HG03097 (cell line): Measurements from ENCODE around the gene TTLL3.
"Not testable (repeated sequence)": the region's sequence is repeated elsewhere in the genome, so short reads cannot be mapped to it uniquely, and the experiment has no call there.

ENCODE experiments used
- ATAC-seq: cut with Tn5 transposase; IDR thresholded peaks from one replicate; pipeline ENCODE4 v1.9.1; 2021; ENCODE audit not compliant: unreplicated experiment, low FRiP score

Gene TTLL3

DNA sequence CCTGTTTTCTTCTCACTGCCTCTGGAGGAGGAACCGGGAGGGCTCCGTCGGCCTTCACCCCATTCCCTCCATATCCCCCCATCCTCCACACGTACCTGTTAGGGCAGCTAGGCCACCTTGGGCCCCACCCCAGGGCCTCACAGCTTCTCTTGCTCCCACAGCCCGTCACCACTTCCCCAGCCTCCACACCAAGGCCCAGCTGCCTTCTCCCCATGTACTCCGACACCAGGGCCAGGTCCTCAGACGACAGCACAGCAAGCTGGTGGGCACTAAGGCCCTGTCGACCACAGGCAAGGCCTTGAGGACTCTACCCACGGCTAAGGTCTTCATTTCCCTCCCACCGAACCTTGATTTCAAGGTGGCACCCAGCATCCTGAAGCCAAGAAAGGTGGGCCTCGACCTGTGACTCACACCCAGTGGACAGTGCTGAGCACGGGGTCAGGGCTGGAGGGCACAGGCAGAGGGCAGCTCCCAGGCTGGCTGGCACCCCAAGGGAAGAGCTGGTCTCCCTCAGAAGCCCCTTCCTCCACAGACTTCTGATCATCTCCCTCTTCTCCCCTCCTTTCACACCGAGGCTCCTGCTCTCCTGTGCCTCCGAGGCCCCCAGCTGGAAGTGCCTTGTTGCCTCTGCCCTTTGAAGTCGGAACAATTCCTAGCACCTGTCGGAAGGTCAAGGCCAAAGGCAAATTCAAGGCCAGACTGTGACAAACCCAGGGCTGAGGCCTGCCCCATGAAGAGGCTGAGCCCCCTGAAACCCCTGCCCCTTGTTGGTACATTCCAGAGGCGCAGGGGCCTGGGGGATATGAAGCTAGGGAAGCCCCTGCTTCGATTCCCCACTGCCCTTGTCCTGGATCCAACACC lies 24.7 kb downstream of the TTLL3 start:
- no peak for ATAC-seq

DNA sequence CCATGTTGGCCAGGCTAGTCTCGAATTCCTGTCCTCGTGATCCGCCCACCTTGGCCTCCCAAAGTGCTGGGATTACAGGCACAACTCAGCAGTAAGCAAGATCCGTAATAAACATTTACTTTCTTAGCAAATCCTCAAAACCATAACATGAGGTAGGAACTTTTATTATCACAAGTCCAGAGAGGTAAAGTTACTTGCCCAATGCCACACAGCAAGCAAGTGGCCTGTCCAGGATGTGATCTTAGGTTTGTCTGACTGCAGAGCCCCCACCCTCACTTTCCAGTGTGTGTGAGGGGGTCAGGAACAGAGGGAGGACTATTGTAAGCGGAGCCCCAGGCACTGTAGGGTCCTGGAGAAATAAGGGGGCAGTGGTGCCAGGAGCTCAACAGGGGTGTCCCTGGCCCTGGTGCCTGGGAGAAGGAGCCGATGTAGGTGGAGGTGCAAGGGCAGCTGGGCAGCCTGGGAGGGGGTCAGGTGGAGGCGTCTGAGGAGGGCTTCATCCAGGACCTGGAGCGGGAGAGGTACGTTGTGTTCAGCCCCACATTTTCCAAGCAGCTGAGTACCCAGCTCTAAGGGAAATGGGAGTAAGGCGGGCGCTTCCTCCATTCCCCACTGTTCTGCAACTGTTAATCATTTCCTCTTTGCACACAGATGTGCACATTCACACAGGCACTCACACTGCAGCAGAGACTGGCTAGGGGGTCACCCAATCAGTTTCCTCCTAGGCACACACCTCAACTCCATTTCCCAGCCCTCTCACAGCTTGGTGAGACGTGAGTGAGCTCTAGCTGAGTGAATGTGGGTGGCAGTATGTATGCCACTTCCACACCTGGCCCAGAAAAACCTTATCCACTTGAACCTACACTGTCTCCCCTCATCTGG lies 27.9 kb downstream of the TTLL3 start:
- ATAC-seq, result no peak

DNA sequence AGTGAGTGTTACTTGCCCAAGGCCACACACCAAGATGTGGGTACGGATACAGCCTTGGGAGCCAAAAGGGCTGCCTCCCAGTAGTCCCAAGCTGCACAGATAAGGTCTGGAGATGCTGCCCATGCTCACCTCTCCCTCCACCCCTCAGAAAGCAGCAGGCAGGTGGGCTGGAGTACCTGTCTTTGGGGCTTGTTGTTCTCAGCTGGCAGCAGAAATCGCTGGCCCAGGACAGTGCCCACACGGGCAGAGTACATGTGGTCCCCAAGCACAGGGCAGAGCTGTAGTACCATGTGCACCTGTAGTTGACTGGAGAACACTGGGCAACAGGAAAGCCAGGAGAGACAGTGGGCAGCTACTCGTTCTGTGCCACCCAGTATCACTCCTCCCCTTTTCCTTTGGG lies 28.8 kb downstream of the TTLL3 start:
- ATAC-seq, result no peak

DNA sequence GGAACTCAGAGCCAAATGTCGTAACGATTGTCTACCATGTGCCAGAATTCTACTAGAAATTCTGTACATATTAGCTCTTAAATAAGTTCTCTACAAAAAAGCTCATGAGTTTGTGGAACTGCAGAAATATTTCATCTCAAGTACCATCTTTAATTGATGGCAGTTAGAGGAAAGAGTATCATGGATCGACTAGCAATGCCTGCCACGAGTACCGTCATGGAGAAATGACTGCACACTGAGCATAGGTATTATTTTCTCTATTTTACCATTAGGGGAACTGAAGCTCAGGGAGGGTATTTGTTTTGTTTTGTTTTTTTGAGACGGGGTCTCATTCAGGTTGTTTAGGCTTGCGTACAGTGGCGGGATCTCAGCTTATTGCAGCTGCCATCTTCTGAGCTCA lies 31.0 kb downstream of the TTLL3 start:
- ATAC-seq, result no peak

DNA sequence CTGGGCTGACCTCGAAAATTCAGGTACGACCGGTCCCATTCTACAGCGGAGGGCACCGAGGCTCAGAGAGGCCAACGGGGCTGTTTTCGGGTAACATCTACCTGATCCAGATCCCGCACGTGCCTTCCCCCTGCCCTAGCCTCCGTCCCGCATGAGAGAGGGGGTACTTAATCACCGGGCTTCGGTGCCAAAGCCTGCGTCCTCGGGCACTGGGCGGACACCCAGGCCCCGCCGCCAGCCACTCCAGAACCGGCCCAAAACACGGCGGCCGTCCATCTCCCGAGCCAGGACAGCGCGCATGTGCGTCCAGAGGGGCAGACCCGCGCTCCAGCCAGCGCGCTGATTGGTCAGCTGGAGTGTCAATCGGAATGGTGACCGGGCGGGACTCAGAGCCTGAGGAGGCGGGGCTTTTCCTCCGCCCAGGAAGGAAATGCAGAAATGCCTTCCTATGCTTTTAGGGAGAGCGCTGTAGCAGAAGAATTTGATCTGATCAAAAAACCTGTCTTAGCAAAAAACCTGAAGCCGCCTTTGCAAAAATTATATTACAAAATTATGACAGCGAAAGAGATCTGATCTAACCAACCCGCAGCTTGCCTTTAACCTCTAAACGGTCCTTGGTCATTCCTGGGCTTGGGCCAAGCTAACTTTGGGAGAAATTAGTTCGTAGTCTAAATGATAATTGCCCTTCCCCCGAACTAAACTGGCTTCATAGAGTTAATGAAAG lies 33.8 kb downstream of the TTLL3 start, which contains the start of gene RPUSD3:
Gene RPUSD3 (minus strand): TSS at position 294 of the 724 bp plus-strand sequence. CDS start 18 bp downstream, at position 276.
- ATAC-seq, result peak; percentile 95

DNA sequence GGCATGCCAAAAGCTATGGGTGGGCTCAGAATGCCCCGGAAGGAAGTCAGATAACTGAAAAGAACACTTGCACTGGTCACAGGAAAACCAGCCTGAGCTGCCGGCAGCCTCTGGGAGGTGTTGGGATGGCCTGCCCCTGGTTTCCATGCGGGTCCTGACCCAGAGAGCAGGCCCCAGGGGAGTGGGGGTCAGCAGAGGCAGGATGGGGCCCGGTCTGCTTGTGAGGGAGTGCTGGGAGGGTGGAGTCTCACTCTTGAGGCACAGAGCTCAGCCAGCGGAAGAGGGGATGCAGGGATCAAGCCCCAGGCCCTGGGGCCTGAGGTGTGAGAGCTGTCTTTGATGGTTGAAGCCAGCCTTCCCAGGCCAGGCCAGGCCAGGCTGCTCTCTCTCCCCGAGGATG lies 36.2 kb downstream of the TTLL3 start:
- no peak for ATAC-seq

DNA sequence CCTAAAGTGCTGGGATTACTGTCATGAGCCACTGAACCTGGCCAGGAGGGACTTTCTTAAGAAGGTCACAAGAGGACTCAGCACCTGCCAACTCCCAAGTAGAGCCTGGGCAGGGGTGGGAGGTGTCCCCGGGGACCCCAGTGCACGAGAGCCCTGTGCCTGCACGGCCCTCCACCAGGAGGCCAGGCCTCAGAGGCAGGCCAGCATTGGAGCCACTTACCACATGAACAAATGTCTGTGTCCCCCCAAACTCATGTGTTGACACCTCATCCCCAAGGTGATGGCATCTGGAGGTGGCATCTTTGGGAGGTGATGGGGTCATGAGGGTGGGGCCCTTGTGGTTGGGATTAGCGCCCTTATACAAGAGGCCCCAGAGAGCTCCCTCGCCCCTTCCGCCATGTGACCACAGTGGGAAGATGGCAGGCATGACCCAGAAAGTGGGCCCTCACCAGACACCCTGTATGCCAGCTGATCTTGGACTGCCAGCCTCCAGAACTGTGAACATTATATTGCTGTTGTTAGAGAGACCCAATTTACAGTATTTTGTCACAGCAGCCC lies 36.9 kb downstream of the TTLL3 start:
- no peak for ATAC-seq

DNA sequence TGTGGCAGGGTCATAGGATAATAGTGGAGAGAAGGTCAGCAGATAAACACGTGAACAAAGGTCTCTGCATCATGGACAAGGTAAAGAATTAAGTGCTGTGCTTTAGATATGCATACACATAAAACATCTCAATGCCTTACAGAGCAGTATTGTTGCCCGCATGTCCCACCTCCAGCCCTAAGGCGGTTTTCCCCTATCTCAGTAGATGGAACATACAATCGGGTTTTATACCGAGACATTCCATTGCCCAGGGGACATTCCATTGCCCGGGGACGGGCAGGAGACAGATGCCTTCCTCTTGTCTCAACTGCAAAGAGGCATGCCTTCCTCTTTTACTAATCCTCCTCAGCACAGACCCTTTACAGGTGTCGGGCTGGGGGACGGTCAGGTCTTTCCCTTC lies 37.8 kb downstream of the TTLL3 start:
- not testable (repeated sequence) for ATAC-seq

DNA sequence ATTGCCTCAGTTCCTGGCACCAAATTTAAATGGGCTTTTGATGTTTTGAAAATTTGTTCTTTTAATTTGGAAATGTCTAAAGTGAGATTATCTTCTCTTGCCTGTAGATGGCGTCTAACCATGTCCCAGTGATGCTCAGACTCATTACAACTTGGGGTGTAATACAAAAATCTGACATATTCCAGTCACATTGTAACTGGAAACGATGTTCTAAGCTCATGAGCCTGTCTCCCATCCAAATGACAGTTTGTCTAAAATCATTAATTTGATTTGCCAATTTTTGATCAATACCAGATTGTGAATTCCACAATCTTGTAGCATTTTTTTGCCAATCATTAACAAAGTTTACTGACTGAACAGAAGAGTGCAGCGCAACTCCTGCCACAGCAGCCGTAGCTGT lies 38.8 kb downstream of the TTLL3 start:
- ATAC-seq, result not testable (repeated sequence)

DNA sequence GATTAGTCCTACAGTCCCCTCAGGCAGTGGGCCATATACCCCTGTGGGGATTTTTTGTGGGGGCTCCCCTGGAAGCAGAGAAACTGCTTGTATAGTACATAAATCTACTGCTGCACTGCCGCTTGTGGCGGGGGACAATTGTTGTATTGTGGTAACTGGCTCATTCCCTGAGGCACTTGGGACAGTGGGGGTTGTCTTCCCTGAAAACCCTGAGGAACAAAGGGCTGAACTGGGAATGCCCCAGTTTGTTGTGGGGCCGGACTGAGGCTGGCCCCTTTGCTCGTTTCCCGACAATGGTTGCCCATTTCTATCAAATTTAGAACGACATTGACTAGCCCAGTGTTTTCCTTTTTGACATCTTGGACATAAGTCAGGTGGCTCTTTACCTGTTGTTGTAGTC lies 41.3 kb downstream of the TTLL3 start:
- ATAC-seq, result not testable (repeated sequence)

DNA sequence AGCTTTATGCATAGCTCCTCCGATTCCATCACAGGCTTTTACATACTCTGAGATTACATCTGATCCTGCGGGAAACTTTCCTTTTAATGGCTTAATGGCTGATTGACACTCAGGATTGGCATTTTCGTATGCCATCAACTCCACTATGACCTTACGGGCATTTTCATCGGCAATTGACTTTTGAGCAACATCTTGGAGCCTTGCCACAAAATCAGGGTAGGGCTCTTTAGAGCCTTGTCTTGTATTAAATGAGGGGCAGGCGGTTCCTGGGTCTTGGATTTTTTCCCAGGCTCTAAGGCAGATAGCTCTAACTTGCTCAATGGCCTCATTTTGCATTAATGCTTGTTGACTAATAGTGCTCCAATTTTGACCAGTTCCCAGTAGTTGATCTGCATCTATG lies 41.9 kb downstream of the TTLL3 start:
- ATAC-seq, result not testable (repeated sequence)

DNA sequence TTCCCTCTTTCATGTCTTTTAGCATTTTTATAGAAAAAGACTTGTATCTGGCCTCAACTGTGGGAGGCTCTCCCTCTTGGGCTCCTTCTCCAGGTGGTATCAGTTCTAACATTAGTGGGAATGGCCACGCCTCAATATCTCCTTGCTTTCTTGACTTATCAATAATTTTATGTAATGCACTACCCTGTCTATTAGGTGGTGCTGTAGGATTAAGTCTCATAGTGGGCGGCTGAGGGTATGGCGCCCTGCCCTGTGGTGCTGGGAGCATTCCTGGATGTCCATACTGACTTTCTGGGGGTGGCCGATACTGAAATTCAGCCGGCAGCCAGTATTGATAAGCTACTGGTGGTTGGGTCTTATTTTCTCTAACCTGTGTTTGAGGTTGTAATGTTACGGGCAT lies 42.5 kb downstream of the TTLL3 start:
- no peak for ATAC-seq

DNA sequence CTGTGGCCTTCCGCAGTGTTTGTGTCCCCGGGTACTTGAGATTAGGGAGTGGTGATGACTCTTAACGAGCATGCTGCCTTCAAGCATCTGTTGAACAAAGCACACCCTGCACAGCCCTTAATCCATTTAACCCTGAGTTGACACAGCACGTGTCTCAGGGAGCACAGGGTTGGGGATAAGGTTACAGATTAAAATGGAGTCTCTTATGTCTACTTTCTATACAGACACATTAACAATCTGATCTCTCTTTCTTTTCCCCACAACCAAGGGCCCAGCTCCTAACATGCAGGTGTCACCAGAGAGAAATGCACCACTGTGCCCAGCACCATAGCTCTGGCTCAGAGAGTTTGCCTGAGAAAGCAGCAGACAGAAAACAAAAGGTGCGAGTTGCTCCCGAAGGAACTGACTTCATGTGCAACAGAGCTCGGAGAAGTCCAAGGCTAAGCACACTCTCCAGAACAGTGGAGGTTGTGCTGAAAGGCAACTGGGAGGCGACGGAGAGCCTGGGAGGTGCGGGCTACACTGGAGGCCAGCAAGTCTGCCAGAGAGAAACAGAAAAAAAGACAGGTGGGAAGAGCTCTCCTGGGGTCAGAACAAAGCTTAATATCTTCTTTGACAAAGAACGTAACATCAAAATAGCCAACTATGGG lies 44.4 kb downstream of the TTLL3 start:
- not testable (repeated sequence) for ATAC-seq

DNA sequence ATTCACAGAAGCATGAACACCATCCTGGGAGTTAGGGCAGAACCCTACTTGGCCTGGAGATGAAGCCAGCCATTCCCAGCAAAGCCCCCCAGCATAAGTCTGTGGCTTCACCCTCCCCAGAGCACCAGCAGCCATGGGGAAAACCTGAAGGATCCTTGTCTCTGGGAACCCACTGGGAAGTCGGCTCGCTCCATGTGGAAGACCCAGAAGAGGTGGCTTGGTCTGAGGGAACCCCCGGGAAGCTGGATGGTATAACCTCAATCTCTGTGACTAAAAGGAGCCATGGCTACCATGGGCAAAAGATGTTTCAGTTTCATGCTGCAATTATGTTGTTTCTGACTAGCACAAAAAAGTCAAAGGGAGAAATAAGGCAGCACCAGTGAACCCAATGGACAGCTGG lies 45.5 kb downstream of the TTLL3 start:
- no peak for ATAC-seq

DNA sequence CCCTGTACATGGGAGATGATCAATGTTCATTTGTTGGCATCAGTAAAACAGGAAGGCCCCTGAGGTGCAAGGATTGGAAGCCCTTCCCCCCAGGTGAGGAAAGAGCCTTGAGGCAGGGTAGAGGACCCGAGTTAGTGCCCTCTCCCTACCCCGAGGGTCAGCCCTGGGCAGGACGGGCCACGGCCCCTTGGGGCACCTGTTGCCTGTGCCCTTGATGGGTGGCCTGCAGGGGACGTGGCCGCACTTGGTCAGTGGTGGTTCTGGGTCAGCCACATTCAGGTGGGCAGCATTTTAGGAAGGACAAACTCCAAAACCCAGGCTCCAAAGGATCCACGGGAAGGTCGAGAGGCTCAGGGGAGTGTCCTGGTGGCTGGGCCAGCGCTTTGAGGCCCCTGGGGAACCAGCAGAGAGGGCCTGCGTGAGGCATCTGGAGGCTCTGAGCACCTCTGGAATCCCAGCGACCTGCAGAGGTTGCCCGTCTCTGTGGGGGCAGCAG lies 49.5 kb downstream of the TTLL3 start:
- ATAC-seq, result no peak

DNA sequence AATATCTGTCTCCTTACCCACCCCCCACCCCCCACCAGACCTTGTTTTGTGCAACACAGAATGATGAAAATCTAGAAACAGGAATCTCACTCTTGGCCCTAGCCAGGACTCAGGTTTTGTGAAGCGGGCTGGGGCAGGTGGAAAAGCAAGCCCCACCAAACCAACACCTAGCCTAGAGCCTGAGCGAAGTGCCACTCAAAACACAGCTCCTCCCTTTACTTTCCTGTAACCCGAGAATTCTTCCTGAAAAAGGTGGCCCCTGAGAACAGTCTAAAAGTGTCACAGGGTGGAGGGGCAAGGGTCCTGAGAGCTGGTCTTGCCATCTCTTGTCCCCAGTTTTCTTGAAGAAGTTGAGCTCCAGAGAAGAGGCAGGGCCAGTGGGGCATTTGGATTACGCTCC lies 51.1 kb downstream of the TTLL3 start:
- ATAC-seq, result no peak

DNA sequence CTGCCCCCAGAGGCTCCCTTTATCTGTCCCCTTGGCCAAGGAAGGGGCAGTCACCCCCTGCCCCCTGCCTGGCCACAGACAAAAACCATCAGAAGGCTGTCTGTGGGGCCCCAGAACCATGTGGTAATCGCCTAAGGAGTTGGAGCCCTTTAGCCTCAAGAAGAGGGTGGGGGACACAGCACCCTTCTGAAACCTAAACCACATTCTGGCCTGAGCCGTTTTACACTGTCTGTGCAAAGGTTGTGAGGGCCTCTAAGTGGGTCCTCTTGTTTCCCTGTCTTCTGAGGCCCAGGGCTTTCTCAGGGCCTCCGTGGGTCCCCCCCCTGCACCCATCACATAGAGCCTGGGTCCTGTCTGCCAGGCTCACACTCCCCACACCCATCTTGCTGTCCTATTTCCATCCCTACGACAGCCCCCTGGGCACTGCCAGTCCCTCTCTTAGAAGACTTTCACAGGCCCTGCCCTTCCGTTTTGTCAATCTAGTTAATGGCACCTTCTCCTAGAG lies 51.6 kb downstream of the TTLL3 start:
- no peak for ATAC-seq

DNA sequence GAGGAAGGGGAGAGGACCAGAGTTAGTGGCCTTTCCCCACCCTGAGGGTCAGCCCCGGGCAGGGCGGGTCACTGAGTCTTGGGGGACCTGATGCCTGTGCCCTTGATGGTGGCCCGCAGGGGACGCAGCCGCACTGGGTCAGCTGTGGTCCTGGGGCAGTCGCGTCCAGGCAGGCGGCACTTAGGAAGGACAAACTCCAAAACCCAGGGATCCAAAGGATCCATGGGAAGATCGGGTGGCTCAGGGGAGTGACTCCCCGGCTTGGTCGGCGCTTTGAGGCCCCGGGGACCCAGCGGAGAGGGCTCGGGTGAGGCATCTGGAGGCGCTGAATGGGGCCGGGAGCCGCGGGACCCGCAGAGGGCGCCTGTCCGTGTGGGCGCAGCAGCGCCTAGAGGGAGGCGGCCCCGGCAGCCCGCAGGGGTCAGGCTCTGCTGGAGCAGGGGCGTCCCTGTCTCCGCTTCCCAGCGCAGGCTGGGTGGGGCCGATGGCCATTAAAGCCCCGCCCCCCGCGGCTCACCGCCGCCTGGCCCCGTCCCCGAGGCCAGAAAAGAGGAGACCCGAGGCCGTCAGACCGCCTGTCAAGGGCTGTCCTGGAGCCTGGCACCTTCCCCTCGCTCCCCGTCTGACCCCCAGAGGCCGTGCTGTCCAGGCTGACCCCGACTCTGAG lies 52.5 kb downstream of the TTLL3 start:
- no peak for ATAC-seq
